Measurements from ENCODE around the gene RPL7A. TPM values are rescaled to one million over a fixed set of nuclear protein-coding genes. Genes with fewer than 3 reads are reported as not detected.

The RPL7A gene
- total and polyA plus RNA-seq, 2 donors (not counting 3 experiments of a cell fraction or from before 2014, with no cell fraction given) = 2,112 to 2,329 TPM

GRCh38 chr9:133304477-133305377 is 43.3 kb upstream of the RPL7A start:
- Histone ChIP-seq H3K4me2 (ENCODE audit: insufficient read depth, low read length) (no peak overlapping the region), H3K36me3 (ENCODE audit: control insufficient read depth in 2 of 2, extremely low read depth in 1 of 2, insufficient read depth in 2 of 2, low read length in 2 of 2) (no peaks in the 10 kb centered on the region), H3K4me1 (ENCODE audit: control insufficient read depth, extremely low read depth, insufficient read depth, low read length) (no peaks in the 10 kb centered on the region), H4K20me1 (replicated peaks; ENCODE audit: control insufficient read depth, extremely low read depth, insufficient read depth, low read length) (no peaks in the 10 kb centered on the region), H3K9me3 (replicated peaks; ENCODE audit: control insufficient read depth, insufficient read depth, low read length) (no peaks in the 10 kb centered on the region), H3K9me1 (replicated peaks; ENCODE audit: control insufficient read depth, extremely low read depth, insufficient read depth, low read length) (no peaks in the 10 kb centered on the region), H3K27me3 (ENCODE audit: control insufficient read depth in 2 of 2, insufficient read depth in 2 of 2, low read length in 2 of 2) (peaks cover 0 to 4% of the 10 kb centered on the region in 2 experiments), H2AFZ (ENCODE audit: low read depth, low read length) (no peak overlapping the region), H3K4me3 (replicated peaks in 1 of 3; ENCODE audit: insufficient read depth in 1 of 3, low read depth in 1 of 3, low read length in 3 of 3) (no peak overlapping the region), H3K27ac (ENCODE audit: insufficient read depth, low read depth, low read length) (no peak overlapping the region), H3K79me2 (ENCODE audit: control insufficient read depth, insufficient read depth, low read length) (no peaks in the 10 kb centered on the region), H3K9ac (replicated peaks; ENCODE audit: extremely low read depth, insufficient read depth, low read length) (no peak overlapping the region)
- dilution Hi-C loops (cut with MboI; ENCODE audit: extremely low pct_ligation_motif_present, low sequenced_read_pairs) (no loop called here), intact Hi-C loops (cut with micrococcal nuclease) (no loop called here)
- no peak for DNase-seq (ENCODE audit: low read depth, low spot score)
- no peak for TF ChIP-seq GATA2 (IDR thresholded peaks at IDR 0.05; ENCODE audit: insufficient read depth, insufficient read length, low read depth, low read length)
- no peak for TF ChIP-seq EZH2 (IDR thresholded peaks at IDR 0.05; ENCODE audit: borderline replicate concordance, low read depth, low read length, severe bottlenecking)
- TF ChIP-seq MYC (IDR thresholded peaks at IDR 0.05; ENCODE audit: low read depth, low read length) = no peak
- TF ChIP-seq POLR2AphosphoS5 (IDR thresholded peaks at IDR 0.05; ENCODE audit: insufficient read depth, low read depth, low read length) = no peak
- TF ChIP-seq MAX (IDR thresholded peaks at IDR 0.05; ENCODE audit: insufficient read depth, insufficient read length) = no peak
- TF ChIP-seq, protein P1, sequence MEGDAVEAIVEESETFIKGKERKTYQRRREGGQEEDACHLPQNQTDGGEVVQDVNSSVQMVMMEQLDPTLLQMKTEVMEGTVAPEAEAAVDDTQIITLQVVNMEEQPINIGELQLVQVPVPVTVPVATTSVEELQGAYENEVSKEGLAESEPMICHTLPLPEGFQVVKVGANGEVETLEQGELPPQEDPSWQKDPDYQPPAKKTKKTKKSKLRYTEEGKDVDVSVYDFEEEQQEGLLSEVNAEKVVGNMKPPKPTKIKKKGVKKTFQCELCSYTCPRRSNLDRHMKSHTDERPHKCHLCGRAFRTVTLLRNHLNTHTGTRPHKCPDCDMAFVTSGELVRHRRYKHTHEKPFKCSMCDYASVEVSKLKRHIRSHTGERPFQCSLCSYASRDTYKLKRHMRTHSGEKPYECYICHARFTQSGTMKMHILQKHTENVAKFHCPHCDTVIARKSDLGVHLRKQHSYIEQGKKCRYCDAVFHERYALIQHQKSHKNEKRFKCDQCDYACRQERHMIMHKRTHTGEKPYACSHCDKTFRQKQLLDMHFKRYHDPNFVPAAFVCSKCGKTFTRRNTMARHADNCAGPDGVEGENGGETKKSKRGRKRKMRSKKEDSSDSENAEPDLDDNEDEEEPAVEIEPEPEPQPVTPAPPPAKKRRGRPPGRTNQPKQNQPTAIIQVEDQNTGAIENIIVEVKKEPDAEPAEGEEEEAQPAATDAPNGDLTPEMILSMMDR (IDR thresholded peaks at IDR 0.05; ENCODE audit: extremely low read depth in 1 of 2, insufficient read depth in 1 of 2, low read depth in 1 of 2, low read length in 2 of 2) = no peak
- no peak for TF ChIP-seq JUN (IDR thresholded peaks at IDR 0.05; ENCODE audit: borderline replicate concordance, insufficient read depth, insufficient read length, low read depth)
- TF ChIP-seq POLR2A (IDR thresholded peaks at IDR 0.05; ENCODE audit: low read depth, low read length) = no peak
- TF ChIP-seq FOS (IDR thresholded peaks at IDR 0.05; ENCODE audit: borderline replicate concordance, insufficient read depth, low read length) = no peak
- no TSS peak for BruUV-seq (replicated peaks)
- ChIA-PET POLR2A (no interaction called here), CTCF (no interaction called here)
- no peak for FAIRE-seq
